Measurements from ENCODE around the gene RAB13.

- TF ChIP-seq CREM (IDR thresholded peaks at IDR 0.05) (no peak), CREM (CRISPR knock-in tag; IDR thresholded peaks at IDR 0.05) (no peak), PHB2 (IDR thresholded peaks at IDR 0.05; ENCODE audit: partially characterized antibody) (no peak), KDM6A (CRISPR knock-in tag; IDR thresholded peaks at IDR 0.05; ENCODE audit: low read depth) (no peak)
Measured at GRCh38 chr1:153937331-153937730, 48.8 kb downstream of the RAB13 start.
